Keratinocyte (primary cell): ENCODE data around the gene ZSWIM9. TPM values are rescaled to one million over a fixed set of nuclear protein-coding genes. Genes with fewer than 3 reads are reported as not detected.
"Not testable (repeated sequence)": the region's sequence is repeated elsewhere in the genome, so short reads cannot be mapped to it uniquely, and the experiment has no call there.

Experiments used
- DNase-seq: peaks from one replicate; pipeline ENCODE4 v3.0.0-alpha.2; 2011; ENCODE audit warnings: low read depth, missing footprints, low spot score
- FAIRE-seq: peaks from 2 replicates; lab custom pipeline; 2011; peaks lifted over from hg19 to GRCh38; lab: Jason Lieb, UNC
- H2AFZ ChIP-seq: 2 replicates; pipeline ENCODE4 v1.6.0; 2012; ENCODE audit warnings: low read length, control low read depth, inconsistent platforms; ENCODE audit not compliant: control insufficient read depth
- H3K27ac ChIP-seq: 2 replicates; pipeline ENCODE4 v1.5.1; 2011; ENCODE audit warnings: low read length; ENCODE audit not compliant: control insufficient read depth, insufficient read depth
- H3K27me3 ChIP-seq: 3 replicates; pipeline ENCODE4 v1.6.0; 2011; ENCODE audit warnings: low read length; ENCODE audit not compliant: control insufficient read depth, insufficient read depth; ENCODE audit errors: extremely low read depth
- H3K36me3 ChIP-seq, 2 experiments: 2 replicates in 1 of 2; 3 replicates in 1 of 2; pipeline ENCODE4 v1.5.1; 2011; ENCODE audit warnings: low read length in 2 of 2, mild to moderate bottlenecking in 1 of 2; ENCODE audit not compliant: control insufficient read depth in 2 of 2, insufficient read depth in 2 of 2; ENCODE audit errors: extremely low read depth in 1 of 2
- H3K4me1 ChIP-seq: 3 replicates; pipeline ENCODE4 v1.5.1; 2011; ENCODE audit warnings: low read length; ENCODE audit not compliant: control insufficient read depth, insufficient read depth; ENCODE audit errors: extremely low read depth
- H3K4me2 ChIP-seq: 3 replicates; pipeline ENCODE4 v1.6.0; 2011; ENCODE audit warnings: low read depth, low read length; ENCODE audit not compliant: control insufficient read depth, insufficient read depth; ENCODE audit errors: extremely low read depth
- H3K4me3 ChIP-seq, 3 experiments: fragments of 200-600 bp in 1 of 3; sonication (generic) in 1 of 3; 2 replicates in 2 of 3; 3 replicates in 1 of 3; pipeline ENCODE4 v1.5.1; 2011 to 2016; ENCODE audit warnings: low read length in 3 of 3, mild to moderate bottlenecking in 3 of 3, control low read depth in 2 of 3, inconsistent platforms in 1 of 3, low read depth in 1 of 3, mixed read lengths in 1 of 3, mixed run types in 1 of 3, moderate library complexity in 1 of 3; ENCODE audit not compliant: control insufficient read depth in 2 of 3, insufficient read depth in 2 of 3; ENCODE audit errors: extremely low read depth in 1 of 3
- H3K79me2 ChIP-seq: 2 replicates; pipeline ENCODE4 v1.6.0; 2012; ENCODE audit warnings: low read length; ENCODE audit not compliant: control insufficient read depth, insufficient read depth
- H3K9ac ChIP-seq: 3 replicates; pipeline ENCODE4 v1.6.0; 2011; ENCODE audit warnings: low read length; ENCODE audit not compliant: control insufficient read depth, insufficient read depth; ENCODE audit errors: extremely low read depth
- H3K9me1 ChIP-seq: 3 replicates; pipeline ENCODE4 v1.6.0; 2011; ENCODE audit warnings: low read length; ENCODE audit not compliant: control insufficient read depth, insufficient read depth; ENCODE audit errors: extremely low read depth
- H3K9me3 ChIP-seq: 2 replicates; pipeline ENCODE4 v1.5.1; 2012; ENCODE audit warnings: low read depth, low read length; ENCODE audit not compliant: control insufficient read depth
- H4K20me1 ChIP-seq: 3 replicates; pipeline ENCODE4 v1.6.0; 2011; ENCODE audit warnings: low read length; ENCODE audit not compliant: control insufficient read depth, insufficient read depth; ENCODE audit errors: extremely low read depth
- CTCF ChIP-seq, 3 experiments: IDR thresholded peaks in 1 of 3; conservative IDR thresholded peaks in 1 of 3; optimal IDR thresholded peaks in 1 of 3; 2 replicates in 2 of 3; 3 replicates in 1 of 3; pipeline versions ENCODE3 to v1.5.1; 2011; ENCODE audit warnings: low read length in 3 of 3, mild to moderate bottlenecking in 3 of 3, moderate library complexity in 2 of 3, control low read depth in 1 of 3, inconsistent platforms in 1 of 3; ENCODE audit not compliant: insufficient read depth in 2 of 3; ENCODE audit errors: extremely low read depth in 1 of 3
- EZH2 ChIP-seq: IDR thresholded peaks from one replicate; pipeline ENCODE4 v1.6.1; 2012; ENCODE audit warnings: inconsistent platforms, mild to moderate bottlenecking, low read length, moderate library complexity
- dilution Hi-C: fragments of 300-500 bp; cut with MboI; formaldehyde crosslinking; loops from one replicate; pipeline ENCODE4 v1.7.0; 2020; ENCODE audit warnings: low sequenced_read_pairs; ENCODE audit not compliant: extremely low pct_ligation_motif_present
- polyA plus RNA-seq, 5 experiments: library from polyadenylated mRNA; depleted of rRNA in 3 of 5; stranded (reverse) in 3 of 5; stranded (forward) in 1 of 5; unstranded in 1 of 5; fragments of >200 nt; gene quantifications; 1 replicate in 1 of 5; 2 replicates in 3 of 5; 3 replicates in 1 of 5; pipeline versions ENCODE4 v1.2.1 to v1.2.3, GENCODE V29; 2011 to 2012; ENCODE audit warnings: missing spikeins in 2 of 5, low read depth in 1 of 5, low replicate concordance in 1 of 5

Gene ZSWIM9
- polyA plus RNA-seq, 1 donor (not counting 4 experiments of a cell fraction or from before 2014, with no cell fraction given), result 0.46 TPM

GRCh38 chr19:48239582-48240141 is 69.2 kb downstream of the ZSWIM9 start:
- Histone ChIP-seq H3K9me3 (no peaks in the 10 kb centered on the region), H3K4me2 (no peak overlapping the region), H3K9ac (no peak overlapping the region), H3K27ac (no peak overlapping the region), H3K27me3 (no peaks in the 10 kb centered on the region), H3K79me2 (no peaks in the 10 kb centered on the region), H3K4me3 (no peak overlapping the region), H3K9me1 (no peaks in the 10 kb centered on the region), H2AFZ (no peak overlapping the region), H3K4me1 (no peaks in the 10 kb centered on the region), H4K20me1 (no peaks in the 10 kb centered on the region), H3K36me3 (no peaks in the 10 kb centered on the region)
- TF ChIP-seq CTCF (optimal IDR thresholded peaks at IDR 0.05 in 1 of 3, IDR thresholded peaks at IDR 0.05 in 1 of 3, conservative IDR thresholded peaks at IDR 0.05 in 1 of 3; ENCODE audit: extremely low read depth in 1 of 3, insufficient read depth in 2 of 3, low read length in 3 of 3) (no peak), EZH2 (no peak)
- dilution Hi-C loops, result no loop called here
- no peak for DNase-seq
- no peak for FAIRE-seq

- H4K20me1 ChIP-seq, H3K9me3 ChIP-seq, H3K4me1 ChIP-seq, FAIRE-seq, H2AFZ ChIP-seq, H3K9me1 ChIP-seq, dilution Hi-C loops, H3K79me2 ChIP-seq, H3K27me3 ChIP-seq, H3K4me3 ChIP-seq, DNase-seq, H3K4me2 ChIP-seq, H3K9ac ChIP-seq, H3K27ac ChIP-seq, H3K36me3 ChIP-seq: not testable (repeated sequence)
These were observed 71.3 kb downstream of the ZSWIM9 start for GRCh38 chr19:48241771-48242170.

GRCh38 chr19:48244281-48244680 is 73.8 kb downstream of the ZSWIM9 start:
- Histone ChIP-seq H3K9me1 (no peaks in the 10 kb centered on the region), H3K27ac (no peak overlapping the region), H3K9me3 (no peaks in the 10 kb centered on the region), H3K4me3 (no peak overlapping the region), H3K79me2 (no peaks in the 10 kb centered on the region), H2AFZ (peak overlapping the region; percentile 0), H3K9ac (no peak overlapping the region), H3K4me1 (no peaks in the 10 kb centered on the region), H3K36me3 (no peaks in the 10 kb centered on the region), H3K27me3 (no peaks in the 10 kb centered on the region), H4K20me1 (no peaks in the 10 kb centered on the region), H3K4me2 (no peak overlapping the region)
- DNase-seq, result no peak
- dilution Hi-C loops, result no loop called here
- TF ChIP-seq CTCF (optimal IDR thresholded peaks at IDR 0.05 in 1 of 3, IDR thresholded peaks at IDR 0.05 in 1 of 3, conservative IDR thresholded peaks at IDR 0.05 in 1 of 3; ENCODE audit: extremely low read depth in 1 of 3, insufficient read depth in 2 of 3, low read length in 3 of 3) (no peak), EZH2 (no peak)
- FAIRE-seq, result peak; percentile 32
